SU-DHL-6 (cell line): ENCODE measurements around the gene GNA14.

ENCODE experiments used
- CTCF ChIP-seq: fragments of 200-600 bp; sonication (generic); IDR thresholded peaks from one replicate; pipeline ENCODE4 v1.5.1; 2017; ENCODE audit warnings: antibody characterized with exemption, mild to moderate bottlenecking, low read length, moderate library complexity; ENCODE audit not compliant: insufficient read depth, poor library complexity, severe bottlenecking
- EZH2phosphoT487 ChIP-seq: fragments of 200-600 bp; sonication (generic), shearing (Covaris generic); conservative IDR thresholded peaks from 2 replicates; pipeline ENCODE4 v1.6.1; 2018; ENCODE audit warnings: mild to moderate bottlenecking, antibody characterized with exemption, low read length, moderate library complexity, mixed read lengths

DNA sequence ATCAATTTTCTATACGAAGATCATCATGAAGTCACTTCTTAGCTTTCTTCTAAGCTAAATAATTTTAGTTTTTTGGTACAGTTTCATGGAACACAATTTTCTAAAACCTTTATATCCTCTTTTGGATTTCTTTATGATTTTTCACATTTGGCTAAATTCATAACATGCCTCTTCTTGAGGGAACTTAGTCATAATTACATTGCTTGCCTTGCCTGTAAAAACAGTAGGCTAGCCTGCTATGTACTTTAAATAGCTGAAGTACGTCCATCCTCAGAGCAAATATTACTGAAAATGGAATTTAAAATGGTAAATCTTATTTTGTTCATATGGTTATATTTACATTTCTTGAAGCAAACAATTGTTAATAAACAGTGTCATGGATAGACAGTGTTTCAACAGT, 245.8 kb downstream of the GNA14 start:
- TF ChIP-seq CTCF, result no peak
- no peak for TF ChIP-seq EZH2phosphoT487
